GM13977 (cell line): ENCODE data around the gene TBC1D16.

Experiments
- DNase-seq: peaks from one replicate; pipeline ENCODE4 v3.0.0; 2012; ENCODE audit warnings: low spot score
- in situ Hi-C: fragments of 300-500 bp; cut with MboI; formaldehyde crosslinking; loops from one replicate; pipeline ENCODE4 v1.12.0; 2022; ENCODE audit warnings: low sequenced_read_pairs, low pct_unique_long_range_greater_than_20kb, mixed read lengths, inconsistent platforms; ENCODE audit not compliant: unreplicated experiment
- TF ChIP-seq, protein P1 (sequence below): IDR thresholded peaks from 2 replicates; pipeline ENCODE4 v1.5.1; 2012; ENCODE audit warnings: mild to moderate bottlenecking, control low read depth; ENCODE audit not compliant: insufficient read depth; ENCODE audit errors: extremely low read depth, missing control alignments

TBC1D16 gene

DNA sequence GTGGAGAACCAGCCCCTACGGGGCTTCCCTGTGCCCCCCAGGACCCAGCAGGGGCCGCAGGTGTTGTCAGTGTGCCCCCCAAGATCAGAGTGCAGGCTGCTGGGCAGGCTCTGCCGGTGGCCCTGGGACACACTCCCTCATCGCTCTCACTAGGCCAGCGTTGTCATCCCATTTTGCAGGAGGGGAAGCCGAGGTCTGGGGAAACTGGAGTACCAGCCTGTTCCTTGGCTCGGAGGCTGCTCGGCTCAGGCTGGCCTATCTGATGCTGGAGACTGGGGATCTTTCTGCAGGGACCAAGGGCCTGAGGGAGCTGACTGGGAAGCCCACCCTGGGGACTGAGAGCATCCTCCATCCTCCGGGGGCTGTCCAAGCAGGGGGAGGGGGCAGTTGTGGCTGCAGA is 122.2 kb downstream of the TBC1D16 start:
- in situ Hi-C loops, result no loop called here
- TF ChIP-seq, protein P1, sequence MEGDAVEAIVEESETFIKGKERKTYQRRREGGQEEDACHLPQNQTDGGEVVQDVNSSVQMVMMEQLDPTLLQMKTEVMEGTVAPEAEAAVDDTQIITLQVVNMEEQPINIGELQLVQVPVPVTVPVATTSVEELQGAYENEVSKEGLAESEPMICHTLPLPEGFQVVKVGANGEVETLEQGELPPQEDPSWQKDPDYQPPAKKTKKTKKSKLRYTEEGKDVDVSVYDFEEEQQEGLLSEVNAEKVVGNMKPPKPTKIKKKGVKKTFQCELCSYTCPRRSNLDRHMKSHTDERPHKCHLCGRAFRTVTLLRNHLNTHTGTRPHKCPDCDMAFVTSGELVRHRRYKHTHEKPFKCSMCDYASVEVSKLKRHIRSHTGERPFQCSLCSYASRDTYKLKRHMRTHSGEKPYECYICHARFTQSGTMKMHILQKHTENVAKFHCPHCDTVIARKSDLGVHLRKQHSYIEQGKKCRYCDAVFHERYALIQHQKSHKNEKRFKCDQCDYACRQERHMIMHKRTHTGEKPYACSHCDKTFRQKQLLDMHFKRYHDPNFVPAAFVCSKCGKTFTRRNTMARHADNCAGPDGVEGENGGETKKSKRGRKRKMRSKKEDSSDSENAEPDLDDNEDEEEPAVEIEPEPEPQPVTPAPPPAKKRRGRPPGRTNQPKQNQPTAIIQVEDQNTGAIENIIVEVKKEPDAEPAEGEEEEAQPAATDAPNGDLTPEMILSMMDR, result no peak
- DNase-seq, result no peak

DNA sequence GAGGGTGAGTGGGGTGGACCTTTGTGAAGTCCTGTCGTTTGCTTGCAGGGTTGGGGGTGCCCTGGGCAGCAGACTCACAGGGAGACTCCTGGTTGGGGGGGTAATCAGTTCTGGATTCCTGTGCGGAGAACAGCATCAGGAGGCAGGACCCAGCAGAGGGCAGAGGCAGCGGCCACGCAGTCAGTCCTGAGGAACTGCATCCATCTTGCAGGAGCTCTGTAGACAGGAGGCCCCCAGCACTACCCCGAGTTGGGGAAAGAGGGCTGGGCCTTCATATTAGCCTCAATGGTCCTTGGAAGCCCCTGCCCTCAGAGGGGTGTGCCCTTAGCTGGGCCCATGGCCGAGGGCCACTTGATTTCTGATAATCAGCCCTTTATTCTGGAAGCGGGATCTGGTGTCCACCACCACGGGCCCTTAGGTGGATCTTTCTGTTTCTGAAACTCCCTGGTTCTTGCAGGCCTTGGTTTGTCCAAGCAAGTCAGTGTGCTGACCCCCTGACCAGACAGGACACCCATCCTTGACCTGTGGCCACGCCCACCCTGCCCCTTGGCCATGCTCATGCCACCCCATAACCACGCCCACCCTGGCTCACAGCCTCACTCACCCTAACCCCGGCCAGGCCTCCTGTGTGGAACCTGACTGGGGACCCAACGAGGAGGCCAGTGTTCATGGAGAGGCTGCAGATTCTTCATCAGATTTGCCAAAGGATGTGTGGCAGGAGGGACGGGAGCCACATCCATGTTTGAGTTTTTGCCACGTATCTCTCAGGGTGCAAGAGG is 122.9 kb downstream of the TBC1D16 start:
- in situ Hi-C loops, result no loop called here
- TF ChIP-seq, protein P1, result no peak
- DNase-seq, result no peak

DNA sequence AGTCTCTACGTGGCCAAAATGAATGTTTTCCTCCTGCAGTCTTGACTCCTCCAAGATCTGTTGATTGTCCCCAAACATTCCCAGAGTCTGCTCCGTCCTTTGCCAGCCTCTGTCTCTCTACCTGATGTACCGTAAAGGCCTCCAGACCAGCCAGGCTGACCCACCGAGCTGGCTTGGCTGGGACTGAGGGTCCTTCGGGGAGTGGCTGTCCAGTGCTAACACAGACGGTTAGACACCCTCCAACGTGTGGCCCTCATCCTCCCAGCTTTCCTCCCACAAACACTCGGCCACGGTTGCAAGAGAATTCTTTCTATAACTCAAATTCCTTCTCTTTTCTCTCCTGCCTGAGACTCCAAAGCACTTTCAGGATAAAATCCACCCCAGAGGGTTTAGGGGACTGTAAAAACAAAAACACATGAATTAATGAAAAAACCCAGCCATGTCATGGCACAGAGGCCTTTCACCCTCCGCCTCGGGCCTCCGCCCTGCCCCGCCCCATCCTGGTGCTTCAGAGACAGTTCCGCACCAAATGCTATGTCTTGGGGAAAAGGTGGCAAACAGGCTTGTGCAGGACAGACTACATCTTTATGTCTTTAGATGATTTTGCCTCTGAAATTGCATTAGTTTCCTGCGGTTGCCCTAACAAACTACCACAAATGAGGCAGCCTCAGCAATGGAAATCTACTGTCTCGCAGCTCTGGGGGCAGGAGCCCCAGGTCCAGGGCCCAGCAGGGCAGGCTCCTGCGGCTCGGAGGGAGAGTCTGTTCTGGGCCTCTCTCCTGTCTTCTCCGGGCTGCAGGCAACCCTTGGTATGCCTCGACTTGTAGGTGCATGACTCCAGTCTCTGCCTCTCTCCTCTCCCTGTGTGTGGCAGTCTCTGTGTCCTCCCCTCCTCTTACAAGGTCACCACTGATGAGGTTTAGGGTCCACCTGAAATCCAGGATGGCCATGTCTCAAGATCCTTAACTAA is 124.0 kb downstream of the TBC1D16 start:
- in situ Hi-C loops, result no loop called here
- TF ChIP-seq, protein P1, result no peak
- no peak for DNase-seq

DNA sequence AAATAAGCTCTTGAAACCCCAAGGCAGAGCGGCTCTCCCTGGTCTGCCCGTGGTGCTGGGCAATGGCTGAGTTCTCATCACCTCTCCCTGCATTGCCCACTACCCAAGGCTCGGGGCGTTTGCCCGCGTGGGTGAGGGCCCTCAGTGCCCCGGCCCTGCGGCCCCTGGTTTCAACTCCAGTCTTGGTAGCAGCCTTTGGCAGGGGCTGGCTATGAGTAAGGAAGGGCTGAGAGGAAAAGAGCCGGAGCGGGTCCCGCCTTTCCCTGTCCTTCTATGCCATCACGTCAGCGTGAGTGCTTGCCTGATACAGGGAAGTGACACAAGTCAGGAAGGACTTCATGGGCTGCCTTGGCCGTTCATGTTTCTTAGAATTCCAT is 124.7 kb downstream of the TBC1D16 start:
- no peak for DNase-seq
- TF ChIP-seq, protein P1, result no peak
- in situ Hi-C loops, result no loop called here

DNA sequence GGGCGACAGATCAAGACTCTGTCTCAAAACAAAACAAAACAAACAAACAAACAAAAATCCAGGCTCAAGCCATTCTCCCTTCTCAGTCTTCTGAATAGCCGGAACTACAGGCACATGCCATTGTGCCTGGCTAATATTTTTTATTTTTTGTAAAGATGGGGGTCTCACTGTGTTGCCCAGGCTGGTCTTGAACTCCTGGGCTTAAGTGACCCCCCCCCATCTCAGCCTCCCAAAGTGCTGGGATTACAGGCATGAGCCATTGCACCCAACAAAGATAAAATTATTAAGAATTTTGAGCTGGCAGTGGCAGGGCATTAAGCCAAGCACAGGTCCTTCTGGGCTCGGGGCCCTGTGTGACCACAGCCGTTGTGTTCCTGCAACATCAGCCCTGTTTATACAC is 126.6 kb downstream of the TBC1D16 start:
- in situ Hi-C loops, result no loop called here

GRCh38 chr17:79907850-79908249 is 127.8 kb downstream of the TBC1D16 start:
- TF ChIP-seq, protein P1, result no peak
- DNase-seq, result no peak
- in situ Hi-C loops, result no loop called here

More for the DNA sequence above, 126.6 kb downstream of the TBC1D16 start:
- TF ChIP-seq, protein P1, result no peak
- DNase-seq, result no peak
